ENCODE measurements around the gene SH2D3A. TPM values are rescaled to one million over a fixed set of nuclear protein-coding genes. Genes with fewer than 3 reads are reported as not detected.
"Not testable (repeated sequence)": the region's sequence is repeated elsewhere in the genome, so short reads cannot be mapped to it uniquely, and the experiment has no call there.

The SH2D3A gene
- total and polyA plus RNA-seq, 2 experiments from 2014 or later: 14.8 to 19.6 TPM

DNA sequence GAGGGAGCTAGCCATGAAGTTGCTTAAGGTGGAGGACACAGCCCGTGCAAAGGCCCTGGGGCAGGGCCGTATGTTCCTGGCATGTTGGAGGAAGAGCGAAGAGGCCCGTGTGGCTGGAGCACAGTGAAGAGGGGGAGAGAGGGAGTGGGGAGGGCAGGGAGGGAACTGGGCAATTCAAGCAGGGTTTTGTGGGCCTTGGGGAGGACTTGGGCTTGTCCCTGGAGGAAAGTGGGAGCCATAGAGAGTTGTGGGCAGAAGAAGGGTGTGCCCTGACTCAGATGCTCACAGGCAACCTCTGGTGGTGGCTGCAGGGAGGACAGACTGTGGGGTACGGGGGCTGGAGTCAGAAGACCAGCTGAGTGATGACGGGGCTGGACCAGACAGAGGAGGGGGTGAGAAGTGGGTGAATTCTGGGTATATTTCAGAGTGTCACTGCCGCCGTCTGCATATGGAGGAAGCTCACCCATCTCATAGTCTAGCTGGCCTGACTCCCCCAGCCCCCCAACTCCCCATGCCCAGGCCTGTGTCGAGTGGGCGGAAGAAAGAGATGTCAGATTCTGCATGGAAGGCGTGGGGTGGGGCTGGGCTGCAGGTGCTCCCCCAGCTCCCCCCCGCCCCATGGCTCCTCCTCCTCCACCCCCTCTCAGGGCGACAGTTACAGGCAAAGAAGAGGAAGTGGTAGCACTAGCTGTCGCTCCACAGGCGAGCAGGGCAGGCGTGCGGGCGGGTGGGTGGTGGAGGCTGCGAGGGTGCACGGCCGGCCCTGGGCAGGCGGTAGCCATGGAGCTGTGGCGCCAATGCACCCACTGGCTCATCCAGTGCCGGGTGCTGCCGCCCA, 5.0 kb upstream of the SH2D3A start, which contains the start of gene VAV1:
Gene VAV1 (plus strand): TSS at position 681 of the 838 bp plus-strand sequence. CDS start 100 bp downstream, at position 781.
- DNase-seq (ENCODE audit: low spot score): no peak
- H3K9me3 ChIP-seq (ENCODE audit: low read depth): no peaks in the 10 kb centered on the region
- H3K9me2 ChIP-seq (replicated peaks; ENCODE audit: insufficient read depth): no peaks in the 10 kb centered on the region
- 80% methylated on average over 24 of the region's 25 CpGs for WGBS (ENCODE audit: low lambda C conversion rate, missing lambda C conversion rate)
- no peak within 1 kb of the TSS for H3K4me3 ChIP-seq
- H3K36me3 ChIP-seq (replicated peaks; ENCODE audit: insufficient read depth, low read depth): no peaks in the 10 kb centered on the region
- no peak within 1 kb of the TSS for H3K4me2 ChIP-seq
- H3K27me3 ChIP-seq: no peaks in the 10 kb centered on the region
- TF ChIP-seq EZH2 (IDR thresholded peaks at IDR 0.05; ENCODE audit: borderline replicate concordance): no peak
- TF ChIP-seq, protein P1, sequence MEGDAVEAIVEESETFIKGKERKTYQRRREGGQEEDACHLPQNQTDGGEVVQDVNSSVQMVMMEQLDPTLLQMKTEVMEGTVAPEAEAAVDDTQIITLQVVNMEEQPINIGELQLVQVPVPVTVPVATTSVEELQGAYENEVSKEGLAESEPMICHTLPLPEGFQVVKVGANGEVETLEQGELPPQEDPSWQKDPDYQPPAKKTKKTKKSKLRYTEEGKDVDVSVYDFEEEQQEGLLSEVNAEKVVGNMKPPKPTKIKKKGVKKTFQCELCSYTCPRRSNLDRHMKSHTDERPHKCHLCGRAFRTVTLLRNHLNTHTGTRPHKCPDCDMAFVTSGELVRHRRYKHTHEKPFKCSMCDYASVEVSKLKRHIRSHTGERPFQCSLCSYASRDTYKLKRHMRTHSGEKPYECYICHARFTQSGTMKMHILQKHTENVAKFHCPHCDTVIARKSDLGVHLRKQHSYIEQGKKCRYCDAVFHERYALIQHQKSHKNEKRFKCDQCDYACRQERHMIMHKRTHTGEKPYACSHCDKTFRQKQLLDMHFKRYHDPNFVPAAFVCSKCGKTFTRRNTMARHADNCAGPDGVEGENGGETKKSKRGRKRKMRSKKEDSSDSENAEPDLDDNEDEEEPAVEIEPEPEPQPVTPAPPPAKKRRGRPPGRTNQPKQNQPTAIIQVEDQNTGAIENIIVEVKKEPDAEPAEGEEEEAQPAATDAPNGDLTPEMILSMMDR (IDR thresholded peaks at IDR 0.05; ENCODE audit: poor library complexity): no peak
- no peaks in the 10 kb centered on the region for H3K79me2 ChIP-seq
- no peaks in the 10 kb centered on the region for H4K20me1 ChIP-seq (ENCODE audit: insufficient read depth, poor library complexity, severe bottlenecking)
- H2AFZ ChIP-seq: no peak within 1 kb of the TSS
- H3K4me1 ChIP-seq (ENCODE audit: insufficient read depth): no peaks in the 10 kb centered on the region
- no peak within 1 kb of the TSS for H3K27ac ChIP-seq

DNA sequence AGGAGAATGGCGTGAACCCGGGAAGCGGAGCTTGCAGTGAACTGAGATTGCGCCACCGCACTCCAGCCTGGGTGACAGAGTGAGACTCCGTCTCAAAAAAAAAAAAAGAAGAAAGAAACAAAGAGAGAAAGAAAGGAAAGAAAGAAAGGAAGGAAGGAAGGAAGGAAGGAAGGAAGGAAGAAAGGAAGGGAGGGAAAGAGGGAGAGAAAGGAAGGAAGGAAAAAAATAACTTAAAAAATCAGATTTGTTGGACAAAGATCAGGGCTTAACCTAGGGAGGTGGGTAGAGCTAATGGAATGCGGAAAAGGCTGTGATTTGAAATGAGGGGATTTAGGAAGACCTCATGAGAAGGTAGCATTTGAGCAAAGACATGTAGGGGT, 4.4 kb upstream of the SH2D3A start:
- H4K20me1 ChIP-seq (ENCODE audit: insufficient read depth, poor library complexity, severe bottlenecking); H3K27ac ChIP-seq; H2AFZ ChIP-seq; H3K4me2 ChIP-seq; H3K4me1 ChIP-seq (ENCODE audit: insufficient read depth); H3K36me3 ChIP-seq (replicated peaks; ENCODE audit: insufficient read depth, low read depth); H3K79me2 ChIP-seq; H3K9me3 ChIP-seq (ENCODE audit: low read depth); H3K4me3 ChIP-seq; DNase-seq (ENCODE audit: low spot score); H3K27me3 ChIP-seq; H3K9me2 ChIP-seq (replicated peaks; ENCODE audit: insufficient read depth): not testable (repeated sequence)
- WGBS (ENCODE audit: low lambda C conversion rate, missing lambda C conversion rate): 89% methylated on average over 3 of the region's 7 CpGs

DNA sequence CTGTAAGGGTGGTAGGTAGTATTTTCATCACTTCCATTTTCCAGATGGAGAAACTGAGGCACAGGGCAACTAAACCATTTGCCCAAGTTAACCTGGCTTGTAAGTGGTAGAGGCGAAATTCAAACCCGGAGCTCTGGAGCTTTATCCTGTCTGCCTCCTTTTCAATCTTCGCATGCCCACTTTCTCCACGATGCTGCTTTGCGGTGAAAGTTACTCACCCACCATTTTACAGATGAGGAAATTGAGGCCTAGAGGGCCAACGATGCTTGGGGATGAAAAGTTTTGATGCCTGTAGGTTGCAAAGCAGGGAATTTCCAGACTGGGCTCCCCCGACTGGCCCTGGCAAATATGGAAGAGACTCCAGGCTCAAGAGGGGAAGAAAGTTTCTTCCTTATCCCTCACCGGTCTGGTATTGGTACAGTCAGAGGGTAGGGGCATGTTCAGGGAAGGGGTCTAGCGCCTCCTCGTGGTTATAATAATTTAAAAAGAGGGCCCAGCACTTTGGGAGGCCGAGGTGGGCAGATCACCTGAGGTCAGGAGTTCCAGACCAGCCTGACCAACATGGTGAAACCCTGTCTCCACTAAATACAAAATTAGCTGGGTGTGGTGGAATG, 1.9 kb upstream of the SH2D3A start:
- WGBS (ENCODE audit: low lambda C conversion rate, missing lambda C conversion rate): 58% methylated on average over 11 of the region's 11 CpGs
- no peak for DNase-seq (ENCODE audit: low spot score)

DNA sequence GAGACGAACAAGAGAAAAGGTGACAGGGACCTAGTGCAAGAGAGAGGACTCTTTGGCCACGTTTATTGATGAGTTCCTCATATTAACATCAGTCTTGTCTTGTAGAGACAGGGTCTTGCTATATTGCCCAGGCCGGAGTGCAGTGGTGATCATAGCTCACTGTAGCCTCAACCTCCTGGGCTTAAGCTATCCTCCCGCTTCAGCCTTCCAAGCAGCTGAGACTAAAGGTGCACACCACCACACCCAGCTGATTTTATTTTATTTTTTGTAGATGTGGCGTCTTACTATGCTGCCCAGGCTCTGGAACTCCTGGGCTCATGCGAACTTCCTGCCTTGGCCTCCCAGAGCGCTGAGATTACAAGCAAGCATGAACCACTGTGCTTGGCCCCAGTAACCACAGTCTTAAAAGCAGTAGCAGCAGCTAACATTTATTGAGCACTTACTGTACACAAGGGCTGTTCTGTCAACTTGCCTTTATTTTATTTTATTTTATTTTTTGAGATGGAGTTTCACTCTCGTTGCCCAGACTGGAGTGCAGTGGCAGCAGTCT, 1.1 kb upstream of the SH2D3A start:
- Histone ChIP-seq H3K4me2 (no peak overlapping the region), H2AFZ (no peak overlapping the region), H3K36me3 (replicated peaks; ENCODE audit: insufficient read depth, low read depth) (no peaks in the 10 kb centered on the region), H3K9me2 (replicated peaks; ENCODE audit: insufficient read depth) (no peaks in the 10 kb centered on the region), H3K27me3 (no peaks in the 10 kb centered on the region), H3K9me3 (ENCODE audit: low read depth) (no peaks in the 10 kb centered on the region), H4K20me1 (ENCODE audit: insufficient read depth, poor library complexity, severe bottlenecking) (no peaks in the 10 kb centered on the region), H3K27ac (no peak overlapping the region), H3K4me3 (no peak overlapping the region), H3K4me1 (ENCODE audit: insufficient read depth) (peaks cover 6% of the 10 kb centered on the region), H3K79me2 (peaks cover 13% of the 10 kb centered on the region)
- TF ChIP-seq EZH2phosphoT487 (IDR thresholded peaks at IDR 0.05; ENCODE audit: low read depth, severe bottlenecking, unreplicated experiment) (no peak), EZH2 (IDR thresholded peaks at IDR 0.05; ENCODE audit: borderline replicate concordance) (no peak)
- TF ChIP-seq, protein P1 (IDR thresholded peaks at IDR 0.05; ENCODE audit: poor library complexity): no peak
- whole genome bisulfite sequencing (ENCODE audit: low lambda C conversion rate, missing lambda C conversion rate): 65% methylated on average over 8 of the region's 8 CpGs
- no peak for DNase-seq (ENCODE audit: low spot score)

More for the DNA sequence above, 1.9 kb upstream of the SH2D3A start:
- Histone ChIP-seq H3K27me3 (no peaks in the 10 kb centered on the region), H4K20me1 (ENCODE audit: insufficient read depth, poor library complexity, severe bottlenecking) (no peaks in the 10 kb centered on the region), H3K4me1 (ENCODE audit: insufficient read depth) (peaks cover 6% of the 10 kb centered on the region), H2AFZ (no peak overlapping the region), H3K36me3 (replicated peaks; ENCODE audit: insufficient read depth, low read depth) (no peaks in the 10 kb centered on the region), H3K9me3 (ENCODE audit: low read depth) (no peaks in the 10 kb centered on the region), H3K4me3 (no peak overlapping the region), H3K9me2 (replicated peaks; ENCODE audit: insufficient read depth) (no peaks in the 10 kb centered on the region), H3K27ac (no peak overlapping the region), H3K79me2 (peaks cover 7% of the 10 kb centered on the region), H3K4me2 (no peak overlapping the region)
- TF ChIP-seq EZH2phosphoT487 (IDR thresholded peaks at IDR 0.05; ENCODE audit: low read depth, severe bottlenecking, unreplicated experiment): no peak
- TF ChIP-seq EZH2 (IDR thresholded peaks at IDR 0.05; ENCODE audit: borderline replicate concordance): no peak
- TF ChIP-seq, protein P1 (IDR thresholded peaks at IDR 0.05; ENCODE audit: poor library complexity): peak; percentile 34

All from hepatocyte (in vitro differentiated cells).